ENCODE measurements around the gene DBH. TPM values are rescaled to one million over a fixed set of nuclear protein-coding genes. Genes with fewer than 3 reads are reported as not detected.

Gene DBH
- total RNA-seq, 1 experiment from 2014 or later, result not detected

- CTCF ChIA-PET, result no interaction called here
- no peaks in the 10 kb centered on the region for H3K9me3 ChIP-seq (ENCODE audit: low read depth, low read length, poor library complexity, severe bottlenecking)
- peaks cover 15% of the 10 kb centered on the region for H3K4me1 ChIP-seq (ENCODE audit: insufficient read depth, low read length, poor library complexity, severe bottlenecking)
- DNase-seq (ENCODE audit: low spot score), result no peak
- peaks cover 5% of the 10 kb centered on the region for H3K27me3 ChIP-seq (replicated peaks; ENCODE audit: insufficient read depth, low read depth, low read length, poor library complexity)
- no TSS peak for BruUV-seq (replicated peaks)
- no peak overlapping the region for H3K27ac ChIP-seq (ENCODE audit: low read depth, low read length, poor library complexity, severe bottlenecking)
- H3K4me3 ChIP-seq (ENCODE audit: low read depth, low read length, poor library complexity, severe bottlenecking), result no peak overlapping the region
- POLR2A ChIA-PET (ENCODE audit: low non-redundant PET), result no interaction called here
- intact Hi-C loops (cut with micrococcal nuclease; ENCODE audit: unreplicated experiment), result no loop called here
- no peaks in the 10 kb centered on the region for H3K36me3 ChIP-seq (ENCODE audit: insufficient read depth, low read length, poor library complexity, severe bottlenecking)
- TF ChIP-seq EZH2 (IDR thresholded peaks at IDR 0.05; ENCODE audit: borderline replicate concordance, low read depth, low read length, poor library complexity, severe bottlenecking), result no peak
- no peak for TF ChIP-seq CTCF (conservative IDR thresholded peaks at IDR 0.05; ENCODE audit: low read depth, low read length)
These were observed 64.7 kb downstream of the DBH start for GRCh38 chr9:133700819-133701320.

GRCh38 chr9:133701321-133701980 lies 65.3 kb downstream of the DBH start:
- H3K4me3 ChIP-seq (ENCODE audit: low read depth, low read length, poor library complexity, severe bottlenecking), result no peak overlapping the region
- ChIA-PET POLR2A (ENCODE audit: low non-redundant PET) (no interaction called here), CTCF (no interaction called here)

GRCh38 chr9:133701981-133702797 lies 66.0 kb downstream of the DBH start:
- Histone ChIP-seq H3K4me3 (ENCODE audit: low read depth, low read length, poor library complexity, severe bottlenecking) (no peak overlapping the region), H3K27me3 (replicated peaks; ENCODE audit: insufficient read depth, low read depth, low read length, poor library complexity) (peaks cover 5% of the 10 kb centered on the region), H3K4me1 (ENCODE audit: insufficient read depth, low read length, poor library complexity, severe bottlenecking) (peaks cover 25% of the 10 kb centered on the region), H3K9me3 (ENCODE audit: low read depth, low read length, poor library complexity, severe bottlenecking) (no peaks in the 10 kb centered on the region), H3K27ac (ENCODE audit: low read depth, low read length, poor library complexity, severe bottlenecking) (peak overlapping the region; percentile 42), H3K36me3 (ENCODE audit: insufficient read depth, low read length, poor library complexity, severe bottlenecking) (no peaks in the 10 kb centered on the region)
- intact Hi-C loops (cut with micrococcal nuclease; ENCODE audit: unreplicated experiment), result no loop called here
- ChIA-PET POLR2A (ENCODE audit: low non-redundant PET) (no interaction called here), CTCF (no interaction called here)
- peak; percentile 56 for DNase-seq (ENCODE audit: low spot score)
- no peak for TF ChIP-seq CTCF (conservative IDR thresholded peaks at IDR 0.05; ENCODE audit: low read depth, low read length)
- no peak for TF ChIP-seq EZH2 (IDR thresholded peaks at IDR 0.05; ENCODE audit: borderline replicate concordance, low read depth, low read length, poor library complexity, severe bottlenecking)
- BruUV-seq (replicated peaks), result no TSS peak

More at GRCh38 chr9:133701321-133701980, 65.3 kb downstream of the DBH start:
- intact Hi-C loops (cut with micrococcal nuclease; ENCODE audit: unreplicated experiment), result no loop called here
- peaks cover 5% of the 10 kb centered on the region for H3K27me3 ChIP-seq (replicated peaks; ENCODE audit: insufficient read depth, low read depth, low read length, poor library complexity)
- H3K27ac ChIP-seq (ENCODE audit: low read depth, low read length, poor library complexity, severe bottlenecking), result no peak overlapping the region
- peaks cover 17% of the 10 kb centered on the region for H3K4me1 ChIP-seq (ENCODE audit: insufficient read depth, low read length, poor library complexity, severe bottlenecking)
- H3K36me3 ChIP-seq (ENCODE audit: insufficient read depth, low read length, poor library complexity, severe bottlenecking), result no peaks in the 10 kb centered on the region
- no peak for DNase-seq (ENCODE audit: low spot score)
- BruUV-seq (replicated peaks), result no TSS peak
- H3K9me3 ChIP-seq (ENCODE audit: low read depth, low read length, poor library complexity, severe bottlenecking), result no peaks in the 10 kb centered on the region
- no peak for TF ChIP-seq CTCF (conservative IDR thresholded peaks at IDR 0.05; ENCODE audit: low read depth, low read length)
- no peak for TF ChIP-seq EZH2 (IDR thresholded peaks at IDR 0.05; ENCODE audit: borderline replicate concordance, low read depth, low read length, poor library complexity, severe bottlenecking)
